ENCODE data around the gene CCDC92.
"Not testable (repeated sequence)": the region's sequence is repeated elsewhere in the genome, so short reads cannot be mapped to it uniquely, and the experiment has no call there.

CCDC92 gene

GRCh38 chr12:123948796-123949769, 23.5 kb downstream of the CCDC92 start:
- no peak for DNase-seq

- DNase-seq: no peak
Observed at GRCh38 chr12:123948401-123948795, 24.2 kb downstream of the CCDC92 start.

GRCh38 chr12:123947531-123947930, 25.1 kb downstream of the CCDC92 start:
- DNase-seq: not testable (repeated sequence)

- not testable (repeated sequence) for DNase-seq
Observed at GRCh38 chr12:123946516-123947505, 25.8 kb downstream of the CCDC92 start.

- DNase-seq: no peak
Observed at GRCh38 chr12:123946152-123946515, 26.5 kb downstream of the CCDC92 start.

GRCh38 chr12:123945287-123946151, 27.1 kb downstream of the CCDC92 start:
- no peak for DNase-seq

GRCh38 chr12:123944696-123945095, 27.9 kb downstream of the CCDC92 start:
- no peak for DNase-seq

- no peak for DNase-seq
Observed at GRCh38 chr12:123943816-123944215, 28.8 kb downstream of the CCDC92 start.

- DNase-seq: peak; percentile 21
Observed at GRCh38 chr12:123942911-123943648, 29.6 kb downstream of the CCDC92 start.

- peak; percentile 90 for DNase-seq
Observed at GRCh38 chr12:123942238-123942653, 30.4 kb downstream of the CCDC92 start.

GRCh38 chr12:123941624-123942237, 30.9 kb downstream of the CCDC92 start:
- DNase-seq: no peak

GRCh38 chr12:123941000-123941399, 31.6 kb downstream of the CCDC92 start:
- DNase-seq: no peak

GRCh38 chr12:123940627-123940966, 32.0 kb downstream of the CCDC92 start:
- DNase-seq: no peak

- DNase-seq: no peak
Observed at GRCh38 chr12:123939716-123940626, 32.7 kb downstream of the CCDC92 start.

- peak; percentile 25 for DNase-seq
Observed at GRCh38 chr12:123938679-123939480, 33.8 kb downstream of the CCDC92 start.

- peak; percentile 30 for DNase-seq
Observed at GRCh38 chr12:123937707-123938591, 34.7 kb downstream of the CCDC92 start.

- no peak for DNase-seq
Observed at GRCh38 chr12:123936956-123937706, 35.5 kb downstream of the CCDC92 start.
